ENCODE results near the gene EXOC4.

Gene EXOC4

DNA sequence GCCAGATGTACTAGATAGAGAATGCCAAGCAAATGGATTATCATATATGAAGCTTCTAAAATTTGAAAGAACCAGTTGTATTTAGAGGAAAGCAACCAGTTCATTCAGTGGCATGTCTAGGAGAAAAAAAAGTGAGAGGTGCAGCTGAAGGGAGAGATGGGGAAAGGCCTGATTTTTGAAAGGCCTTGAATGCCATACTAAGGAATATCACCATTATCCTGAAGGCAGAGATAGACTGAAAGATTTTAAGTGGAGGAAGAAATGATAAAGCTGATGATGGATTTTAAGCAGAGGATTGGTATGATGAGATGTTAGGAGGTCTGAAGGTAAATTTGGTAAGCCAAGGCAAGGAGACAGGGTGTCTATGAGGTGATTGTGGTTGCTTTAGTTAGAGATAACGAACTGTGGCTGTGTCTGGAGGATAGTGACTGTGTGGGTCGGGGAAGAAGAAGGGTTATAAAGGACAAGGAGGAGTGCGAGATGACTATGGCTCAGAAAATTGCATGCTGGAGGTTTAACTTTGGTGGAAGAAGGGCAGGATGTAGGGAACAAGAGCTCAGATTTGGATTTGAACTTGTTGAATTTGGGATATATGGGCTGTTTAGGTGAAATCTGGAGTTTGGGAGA, 330.8 kb downstream of the EXOC4 start:
- no peak for DNase-seq

- no peak for DNase-seq
Observed at GRCh38 chr7:133584956-133585668, 332.2 kb downstream of the EXOC4 start.

- no peak for DNase-seq
Observed at GRCh38 chr7:133586253-133586652, 333.4 kb downstream of the EXOC4 start.

DNA sequence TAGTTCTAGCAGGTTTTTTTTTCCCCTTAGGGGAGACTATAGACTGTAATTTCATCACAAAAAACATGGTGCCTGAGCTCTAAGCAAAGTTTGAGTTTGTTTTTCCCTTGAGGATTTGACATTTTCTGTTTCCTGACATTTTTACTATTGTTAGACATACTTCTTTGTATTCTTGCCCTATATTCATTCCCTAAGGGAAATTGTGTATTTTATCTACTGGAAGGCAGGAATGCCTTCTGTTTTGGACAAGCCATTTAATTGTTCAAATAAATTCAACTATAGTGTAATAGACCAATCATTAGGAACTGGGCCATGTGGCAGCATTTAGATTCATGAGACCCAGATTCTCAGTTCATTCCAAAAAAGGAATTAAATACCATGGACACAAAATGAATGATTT, 335.0 kb downstream of the EXOC4 start:
- no peak for DNase-seq

DNA sequence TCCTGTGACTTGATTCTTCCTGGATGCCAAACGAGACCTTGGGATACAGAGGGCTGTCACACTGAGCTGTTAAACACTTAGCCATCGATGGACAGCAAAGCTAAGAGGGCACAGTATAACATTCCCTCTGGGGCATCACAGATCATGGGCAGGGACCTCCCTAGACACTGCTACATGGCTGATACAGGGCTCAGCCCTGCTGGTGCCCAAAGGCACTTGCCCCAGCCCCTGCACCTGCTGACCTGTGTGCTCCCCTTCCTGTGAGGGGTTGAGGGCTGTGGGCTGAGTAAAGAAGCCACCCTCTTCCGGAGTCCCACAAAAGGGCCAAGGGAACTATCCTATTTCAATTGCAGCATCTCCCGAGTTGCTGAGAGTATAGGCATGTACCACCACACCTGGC, 337.9 kb downstream of the EXOC4 start:
- no peak for DNase-seq

- no peak for DNase-seq
Observed at GRCh38 chr7:133591704-133592340, 338.9 kb downstream of the EXOC4 start.

DNA sequence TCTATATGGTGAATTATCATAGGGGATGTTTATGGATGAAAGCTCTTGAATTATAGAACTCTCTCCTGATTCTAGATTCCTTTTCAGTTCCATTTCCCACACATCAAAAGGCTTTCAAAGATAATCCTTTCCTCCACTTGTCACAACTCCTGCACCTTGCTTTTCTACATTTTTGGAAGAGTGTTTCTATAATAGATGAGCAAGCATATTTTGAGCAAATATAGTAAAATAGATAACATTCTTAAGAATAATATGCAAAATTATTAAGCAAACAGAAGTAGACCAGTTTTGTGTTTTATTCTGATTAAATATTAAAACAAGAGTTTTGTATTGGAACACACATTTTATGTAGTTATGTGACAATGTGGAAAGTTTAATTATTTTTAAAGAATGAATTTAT, 340.7 kb downstream of the EXOC4 start:
- DNase-seq: no peak

DNA sequence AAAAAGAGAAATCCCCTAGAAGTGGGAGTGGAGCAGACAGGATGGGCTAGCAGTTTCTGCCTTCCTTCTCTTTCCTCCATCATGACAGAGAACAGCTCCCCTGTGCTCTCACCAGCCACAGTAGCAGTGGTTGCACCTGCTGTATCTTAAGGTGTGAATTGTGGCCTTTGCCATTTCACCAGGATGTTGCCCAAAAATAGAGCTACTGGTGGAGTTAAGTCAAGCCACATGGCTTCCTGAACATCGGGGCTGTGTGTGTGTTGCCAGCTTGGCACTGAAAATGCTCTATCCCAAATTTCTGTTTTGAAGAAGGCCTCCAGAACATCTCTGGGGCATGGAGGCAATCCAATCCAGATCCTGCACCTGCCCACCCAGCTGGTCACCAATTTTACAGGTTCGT, 348.7 kb downstream of the EXOC4 start:
- DNase-seq: no peak

DNA sequence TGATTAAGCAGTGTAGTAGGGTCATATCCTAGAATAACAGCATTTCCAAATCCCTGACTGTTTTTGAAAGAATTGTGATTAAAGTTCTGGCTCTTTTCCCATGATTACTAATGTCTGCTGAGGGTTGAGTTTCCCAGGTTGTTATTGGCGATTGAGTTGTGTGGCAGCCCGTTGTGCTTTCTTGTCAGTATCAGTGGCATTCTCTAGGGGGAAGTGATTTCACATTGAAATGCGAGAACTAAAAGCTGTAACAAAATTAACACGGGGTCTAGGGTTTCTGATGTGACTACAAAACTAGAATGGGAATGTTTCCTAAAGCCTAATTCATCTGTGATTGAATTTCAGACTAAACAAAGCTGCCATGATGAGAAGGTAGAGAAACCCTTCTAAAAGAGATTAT, 349.4 kb downstream of the EXOC4 start:
- DNase-seq: peak; percentile 13

- no peak for DNase-seq
Observed at GRCh38 chr7:133606991-133607390, 354.1 kb downstream of the EXOC4 start.

GRCh38 chr7:133609806-133610205, 356.9 kb downstream of the EXOC4 start:
- DNase-seq: no peak

DNA sequence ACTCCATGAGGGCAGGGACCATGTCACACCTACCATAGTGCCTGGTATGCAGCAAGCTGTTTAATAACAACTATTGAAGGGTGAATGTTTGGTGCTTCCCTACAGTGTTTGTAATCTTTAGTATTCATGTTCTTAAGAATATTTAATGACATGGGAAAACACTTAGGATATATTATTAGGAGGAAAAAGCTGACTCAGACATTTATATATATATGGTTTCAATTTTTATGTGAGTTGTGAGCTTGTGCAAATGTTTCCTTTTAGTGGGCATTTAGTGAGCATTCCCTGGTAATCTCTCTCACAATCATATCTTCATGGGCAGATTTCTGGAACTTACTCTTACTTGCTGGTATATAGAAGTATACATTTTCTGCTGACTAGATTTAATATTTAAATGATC, 359.1 kb downstream of the EXOC4 start:
- DNase-seq: no peak

- DNase-seq: peak; percentile 12
Observed at GRCh38 chr7:133613250-133613790, 360.4 kb downstream of the EXOC4 start.

GRCh38 chr7:133614251-133614650, 361.4 kb downstream of the EXOC4 start:
- no peak for DNase-seq

- no peak for DNase-seq
Observed at GRCh38 chr7:133618970-133619369, 366.1 kb downstream of the EXOC4 start.

GRCh38 chr7:133619491-133619890, 366.6 kb downstream of the EXOC4 start:
- DNase-seq: no peak

- DNase-seq: no peak
Observed at GRCh38 chr7:133623721-133624120, 370.8 kb downstream of the EXOC4 start.

DNA sequence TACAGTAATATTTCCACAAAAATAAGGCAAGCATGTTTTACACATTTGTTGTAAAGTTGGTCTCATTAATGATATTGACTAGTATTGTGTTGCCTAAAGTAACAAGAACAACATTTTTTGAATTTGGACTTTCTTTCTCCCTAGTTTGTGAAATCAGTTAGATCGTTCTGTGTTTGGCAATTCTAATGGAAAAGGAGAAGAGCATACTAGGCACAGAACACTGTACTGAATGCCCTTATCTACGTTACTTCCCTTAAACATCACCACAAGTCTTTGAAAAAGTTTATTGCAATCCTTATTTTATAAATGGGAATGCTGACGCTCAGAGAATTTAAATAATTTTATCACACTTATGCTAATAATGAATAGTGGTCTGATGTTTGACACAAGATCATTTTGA, 372.2 kb downstream of the EXOC4 start:
- DNase-seq: no peak

- DNase-seq: no peak
Observed at GRCh38 chr7:133629701-133630100, 376.8 kb downstream of the EXOC4 start.

GRCh38 chr7:133633055-133633454, 380.2 kb downstream of the EXOC4 start:
- DNase-seq: no peak

- DNase-seq: no peak
Observed at GRCh38 chr7:133635541-133635940, 382.7 kb downstream of the EXOC4 start.

DNA sequence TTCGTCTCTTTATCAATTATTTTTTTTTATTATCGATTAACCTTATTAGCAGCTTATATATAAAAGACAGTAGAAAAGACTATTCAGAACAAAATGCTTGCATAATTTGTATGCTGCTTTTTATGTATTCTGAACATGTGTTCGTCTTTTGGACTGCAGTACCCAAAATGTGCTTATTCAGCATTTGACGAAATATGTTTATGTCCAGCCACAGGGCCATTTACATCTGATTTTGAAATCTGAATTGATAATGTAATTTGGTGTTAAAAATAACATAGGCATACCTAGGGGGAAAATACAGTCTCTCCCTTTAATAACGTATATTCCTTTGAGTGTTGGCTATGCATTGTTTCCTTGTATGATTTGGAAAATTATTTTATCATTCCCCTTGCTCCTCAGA, 386.0 kb downstream of the EXOC4 start:
- no peak for DNase-seq

DNA sequence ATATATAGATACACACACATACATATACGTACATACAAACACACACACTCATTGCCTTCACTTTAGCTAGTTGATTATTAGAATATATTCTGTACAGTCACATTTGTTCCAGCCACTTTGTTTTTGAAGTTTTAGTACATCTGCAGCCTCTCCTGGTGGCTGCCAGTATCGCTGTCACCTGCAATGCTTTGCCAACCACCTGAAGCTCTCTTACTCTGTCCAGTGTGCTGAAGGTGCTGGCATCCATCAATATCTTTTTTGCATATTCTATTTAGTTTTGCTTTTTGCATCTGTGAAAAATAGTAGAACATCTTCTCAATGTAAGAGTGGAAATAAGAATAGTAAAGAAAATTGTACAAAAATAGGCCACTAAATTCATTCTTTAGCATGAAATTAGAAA, 388.6 kb downstream of the EXOC4 start:
- DNase-seq: no peak

GRCh38 chr7:133642907-133643306, 390.0 kb downstream of the EXOC4 start:
- no peak for DNase-seq

Data from NCI-H2081 treated with DMSO at 0.1 percent for 48 hours (cell line).